ENCODE results near the gene TIGD4.
A peak's percentile ranks its signal among the peaks of the same experiment; 100 is the strongest.
"Not testable (repeated sequence)": the region's sequence is repeated elsewhere in the genome, so short reads cannot be mapped to it uniquely, and the experiment has no call there.

The TIGD4 gene

DNA sequence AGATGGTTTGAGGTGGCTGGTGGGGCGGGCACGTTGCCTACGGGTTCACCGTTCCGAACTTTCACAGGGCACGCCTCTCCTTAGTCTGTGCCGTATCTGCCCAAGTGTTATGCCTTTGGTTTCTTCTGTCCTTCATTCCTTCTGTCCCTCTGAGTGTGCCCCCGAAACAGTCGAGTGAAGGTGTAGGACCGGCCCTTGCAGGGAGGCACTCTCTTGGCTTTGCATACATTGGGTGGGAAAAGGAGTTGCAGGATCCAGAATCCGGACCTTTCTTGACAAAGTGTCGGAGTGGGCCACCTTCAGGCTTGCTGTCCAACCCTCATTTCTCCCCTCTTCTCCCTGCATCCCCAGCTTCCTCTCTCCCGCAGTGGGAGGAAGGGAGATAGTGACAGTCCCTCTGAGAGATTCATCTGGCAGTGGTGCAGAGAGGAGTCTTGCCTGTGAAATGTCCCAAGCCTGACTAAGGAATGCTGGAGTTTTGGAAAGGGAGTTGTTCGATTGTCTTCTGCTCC is 793 bp upstream of the TIGD4 start:
- DNase-seq (ENCODE audit: low read depth in 2 of 2) = no peak

GRCh38 chr4:152778656-152779512 is 646 bp downstream of the TIGD4 start:
- peak; percentile 6 to 11 for DNase-seq (ENCODE audit: low read depth in 2 of 2)

DNA sequence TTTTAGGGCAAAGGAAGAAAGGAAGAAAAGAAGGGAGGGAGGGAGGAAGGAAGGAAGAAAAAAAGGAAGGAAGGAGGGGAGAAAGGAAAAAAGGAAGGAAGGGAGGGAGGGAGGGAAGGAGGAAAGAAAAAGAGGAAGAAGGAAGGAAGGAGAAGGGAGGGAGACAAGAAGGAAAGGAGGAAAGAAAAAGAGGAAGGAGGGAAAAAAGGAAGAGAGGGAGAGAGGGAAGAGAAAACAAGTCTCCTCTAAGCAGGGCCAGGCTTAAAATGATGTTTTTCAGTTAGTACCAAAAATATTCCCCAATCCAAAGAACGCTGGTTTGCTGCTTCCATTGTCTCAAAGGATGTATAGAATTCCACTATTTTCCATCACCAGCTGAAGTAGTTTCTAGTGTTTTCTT is 2.0 kb downstream of the TIGD4 start:
- DNase-seq (ENCODE audit: low read depth in 2 of 2) = no peak

GRCh38 chr4:152776352-152776751 is 3.2 kb downstream of the TIGD4 start:
- DNase-seq (ENCODE audit: low read depth in 2 of 2) = no peak

DNA sequence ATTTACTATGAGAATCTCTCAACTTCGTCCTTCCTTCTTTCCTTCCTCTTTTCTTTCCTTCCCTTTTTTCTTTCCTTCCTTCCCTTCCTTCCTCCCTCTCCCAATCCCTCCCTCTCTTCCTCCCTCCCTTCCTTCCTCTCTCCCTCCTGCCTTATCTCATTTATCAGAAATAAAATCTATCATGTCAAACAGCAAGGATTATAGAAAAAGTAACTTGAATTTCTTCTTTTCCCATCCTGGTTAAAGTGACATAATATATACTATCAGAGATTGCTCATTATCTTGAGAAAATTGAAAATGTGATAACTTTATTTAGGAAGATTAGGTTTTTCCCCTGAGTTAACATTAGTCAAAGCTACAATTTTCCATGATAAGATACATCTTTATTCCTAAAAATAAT is 5.6 kb downstream of the TIGD4 start:
- DNase-seq (ENCODE audit: low read depth in 2 of 2) = no peak

DNA sequence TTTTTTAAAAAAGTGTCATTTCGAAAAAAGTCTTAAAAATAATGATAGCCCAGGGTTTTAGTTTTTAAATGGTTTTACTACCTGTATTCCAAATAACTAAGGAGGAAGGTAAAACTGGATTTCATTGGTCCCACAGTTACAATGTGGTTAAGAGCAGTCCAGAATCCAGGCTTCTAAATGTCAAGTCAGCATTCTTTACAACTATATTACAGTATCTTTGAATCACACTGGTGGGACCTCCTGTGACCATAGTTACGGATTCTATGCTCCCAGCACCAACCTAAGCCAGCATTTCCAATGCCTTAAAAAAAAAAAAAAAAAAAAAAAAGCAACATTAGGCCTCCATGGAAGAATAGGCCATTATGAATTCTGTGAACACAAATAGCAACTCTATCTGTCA is 6.2 kb downstream of the TIGD4 start:
- DNase-seq (ENCODE audit: low read depth in 2 of 2) = no peak

GRCh38 chr4:152771741-152772533 is 7.6 kb downstream of the TIGD4 start:
- no peak for DNase-seq (ENCODE audit: low read depth in 2 of 2)

DNA sequence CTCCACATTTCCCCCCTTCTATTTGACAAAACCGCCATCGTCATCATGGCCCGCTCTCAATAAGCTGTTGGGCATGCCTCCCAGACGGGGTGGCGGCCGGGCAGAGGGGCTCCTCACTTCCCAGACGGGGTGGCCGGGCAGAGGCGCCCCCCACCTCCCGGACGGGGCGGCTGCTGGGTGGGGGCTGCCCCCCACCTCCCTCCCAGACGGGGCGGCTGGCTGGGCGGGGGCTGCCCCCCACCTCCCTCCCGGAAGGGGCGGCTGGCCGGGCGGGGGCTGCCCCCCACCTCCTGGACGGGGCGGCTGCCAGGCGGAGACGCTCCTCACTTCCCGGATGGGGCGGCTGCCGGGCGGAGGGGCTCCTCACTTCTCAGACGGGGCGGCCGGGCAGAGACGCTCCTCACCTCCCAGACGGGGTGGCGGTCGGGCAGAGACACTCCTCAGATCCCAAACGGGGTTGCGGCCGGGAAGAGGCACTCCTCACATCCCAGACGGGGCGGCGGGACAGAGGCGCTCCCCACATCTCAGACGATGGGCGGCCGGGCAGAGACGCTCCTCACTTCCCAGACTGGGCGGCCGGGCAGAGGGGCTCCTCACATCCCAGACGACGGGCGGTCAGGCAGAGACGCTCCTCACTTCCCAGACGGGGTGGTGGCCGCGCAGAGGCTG is 14.3 kb downstream of the TIGD4 start:
- DNase-seq (ENCODE audit: low read depth in 2 of 2) = not testable (repeated sequence)

DNA sequence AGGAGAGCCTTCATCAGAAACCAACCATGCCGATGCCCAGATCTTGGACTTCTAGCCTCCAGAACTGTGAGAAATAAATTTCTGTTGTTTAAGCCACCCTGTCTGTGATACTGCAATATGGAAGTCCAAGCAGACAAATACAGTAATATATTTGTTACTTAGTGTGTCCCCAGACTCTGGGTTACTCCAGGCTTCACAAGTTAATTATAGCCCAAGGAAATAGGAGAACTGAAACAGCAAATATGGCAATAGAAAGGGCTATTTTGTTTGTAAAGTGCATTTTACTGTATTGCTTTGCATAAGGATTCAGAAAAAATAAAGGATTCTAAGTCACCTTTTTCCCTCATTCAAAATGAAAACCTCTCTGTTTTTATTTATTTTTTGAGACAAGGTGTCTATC is 15.7 kb downstream of the TIGD4 start:
- DNase-seq (ENCODE audit: low read depth in 2 of 2) = no peak

- DNase-seq (ENCODE audit: low read depth in 2 of 2) = no peak
Measured at GRCh38 chr4:152748619-152749018, 30.9 kb downstream of the TIGD4 start.

- DNase-seq (ENCODE audit: low read depth in 2 of 2) = no peak
Measured at GRCh38 chr4:152747444-152747843, 32.1 kb downstream of the TIGD4 start.

- no peak for DNase-seq (ENCODE audit: low read depth in 2 of 2)
Measured at GRCh38 chr4:152738827-152739226, 40.7 kb downstream of the TIGD4 start.

DNA sequence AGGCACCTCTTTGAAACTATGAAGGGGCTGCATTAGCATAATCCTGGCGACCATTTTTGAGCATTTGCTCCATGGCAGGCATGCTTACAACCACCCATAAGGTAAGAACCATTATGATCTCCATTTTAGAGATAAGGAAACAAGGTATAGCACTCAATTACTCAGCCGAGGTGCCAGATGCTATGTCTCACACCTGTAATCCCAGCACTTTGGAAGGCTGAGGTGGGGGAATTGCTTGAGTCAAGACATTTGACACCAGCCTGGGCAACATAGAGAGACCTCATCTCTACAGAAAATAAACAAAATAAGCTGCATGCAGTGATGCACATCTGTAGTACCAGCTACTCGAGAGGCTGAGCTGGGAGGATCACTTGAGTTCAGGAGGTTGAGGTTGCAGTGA is 43.6 kb downstream of the TIGD4 start:
- no peak for DNase-seq (ENCODE audit: low read depth in 2 of 2)

DNA sequence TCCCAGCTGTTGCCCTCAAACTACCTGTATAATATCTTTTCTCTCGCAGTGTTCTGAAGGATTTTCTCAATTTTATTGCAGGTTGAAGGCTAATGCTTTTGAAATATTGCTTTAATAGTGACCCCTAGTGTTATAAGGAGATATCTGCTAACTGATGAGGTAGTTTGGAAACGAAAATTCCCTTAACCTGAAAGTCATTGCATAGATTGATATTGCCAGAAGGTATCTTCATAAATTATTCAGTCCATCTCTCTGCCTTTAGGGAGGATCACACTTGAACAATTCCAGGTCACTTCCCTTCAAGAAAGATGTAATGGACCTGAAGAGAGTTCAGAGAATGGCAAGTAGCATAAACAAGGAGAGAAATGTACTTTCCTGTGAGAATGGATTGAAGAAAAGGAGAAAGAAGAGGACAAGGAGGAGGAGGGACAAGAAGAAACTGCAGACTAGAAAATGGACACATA is 44.1 kb downstream of the TIGD4 start:
- DNase-seq (ENCODE audit: low read depth in 2 of 2) = no peak

DNA sequence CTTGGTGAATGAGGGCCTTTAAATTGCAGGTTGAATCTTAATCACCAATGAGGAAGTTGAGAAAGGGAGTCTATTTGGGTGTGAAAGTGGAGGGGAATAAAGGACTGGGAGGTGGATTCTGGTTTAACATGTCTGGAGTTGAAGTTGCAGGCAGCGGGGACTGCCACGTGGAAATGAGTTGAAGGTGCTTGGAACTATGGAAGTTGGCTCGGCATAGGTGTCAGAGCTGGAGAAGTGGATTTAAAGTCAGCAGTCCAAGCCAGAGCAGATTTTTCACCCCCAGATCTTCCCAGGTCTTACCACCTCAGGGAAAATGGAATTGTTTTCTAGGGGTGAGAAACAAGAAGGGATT is 44.9 kb downstream of the TIGD4 start:
- DNase-seq (ENCODE audit: low read depth in 2 of 2) = no peak

DNA sequence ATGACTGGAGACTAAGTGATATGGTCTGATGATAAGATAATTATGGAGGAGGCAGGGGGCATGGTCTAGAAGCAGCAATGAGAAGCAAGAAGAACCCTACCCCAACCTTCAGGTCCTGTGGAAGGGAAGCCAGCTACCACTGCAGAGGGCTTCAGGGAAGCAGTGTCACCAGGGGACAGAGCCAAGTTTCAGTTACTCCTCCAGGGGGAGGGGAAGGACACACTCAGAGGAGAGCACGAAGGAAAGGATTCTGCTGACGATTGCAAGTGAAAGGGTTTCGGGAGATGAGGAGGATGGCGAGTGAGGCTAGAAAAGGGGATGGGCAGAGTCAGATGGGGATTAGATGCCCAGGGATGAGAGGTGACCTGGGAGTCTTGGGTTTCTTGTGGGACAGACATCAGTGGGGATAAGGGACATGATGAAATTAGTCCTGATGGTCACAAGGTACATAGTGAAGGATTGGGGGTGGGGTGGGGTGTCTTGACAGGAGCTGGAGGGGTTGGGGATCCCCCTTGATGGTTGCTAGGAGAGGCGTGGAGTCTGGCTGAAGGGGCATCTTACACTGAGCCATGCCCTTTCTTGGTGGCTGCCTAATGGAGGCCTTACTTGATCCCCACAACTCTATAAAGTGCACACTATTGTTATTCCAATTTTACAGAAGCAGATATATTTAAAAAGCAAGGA is 45.4 kb downstream of the TIGD4 start:
- no peak for DNase-seq (ENCODE audit: low read depth in 2 of 2)

- no peak for DNase-seq (ENCODE audit: low read depth in 2 of 2)
Measured at GRCh38 chr4:152731997-152732396, 47.5 kb downstream of the TIGD4 start.

DNA sequence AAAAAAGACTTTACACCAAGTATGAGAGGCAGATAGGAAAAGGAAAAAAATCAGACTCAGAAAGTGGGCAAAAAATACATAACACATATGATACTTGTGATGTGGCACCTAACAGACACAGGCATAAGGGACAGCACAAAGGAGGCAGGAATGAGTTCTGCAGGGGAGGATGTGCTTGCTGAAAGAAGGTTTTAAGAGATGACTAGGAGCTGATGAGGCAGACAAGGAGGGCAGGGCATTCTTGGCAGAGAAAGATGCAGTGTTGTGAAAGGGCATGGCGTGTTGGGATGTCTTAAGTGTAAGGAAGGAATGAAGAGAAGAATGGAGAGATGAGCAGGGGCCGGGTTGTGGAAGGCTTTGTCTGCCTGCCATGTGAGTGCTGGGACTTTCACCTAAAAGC is 50.1 kb downstream of the TIGD4 start:
- no peak for DNase-seq (ENCODE audit: low read depth in 2 of 2)

DNA sequence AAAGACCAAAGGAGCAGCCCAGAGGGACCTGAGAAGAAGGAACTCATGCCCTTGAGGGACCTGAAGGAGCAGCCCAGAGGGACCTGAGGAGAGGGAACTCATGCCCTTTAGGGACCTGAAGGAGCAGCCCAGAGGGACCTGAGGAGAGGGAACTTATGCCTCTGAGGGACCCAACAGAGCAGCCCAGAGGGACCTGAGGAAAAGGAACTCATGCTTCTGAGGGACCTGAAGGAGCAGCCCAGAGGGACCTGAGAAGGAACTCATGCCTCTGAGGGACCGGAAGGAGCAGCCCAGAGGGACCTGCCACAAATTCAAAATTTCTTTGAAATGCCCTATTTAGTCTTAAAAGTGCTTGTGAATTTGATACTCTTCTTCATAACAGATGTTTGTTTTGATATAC is 51.2 kb downstream of the TIGD4 start:
- DNase-seq (ENCODE audit: low read depth in 2 of 2) = no peak

- DNase-seq (ENCODE audit: low read depth in 2 of 2) = no peak
Measured at GRCh38 chr4:152727784-152728183, 51.7 kb downstream of the TIGD4 start.

DNA sequence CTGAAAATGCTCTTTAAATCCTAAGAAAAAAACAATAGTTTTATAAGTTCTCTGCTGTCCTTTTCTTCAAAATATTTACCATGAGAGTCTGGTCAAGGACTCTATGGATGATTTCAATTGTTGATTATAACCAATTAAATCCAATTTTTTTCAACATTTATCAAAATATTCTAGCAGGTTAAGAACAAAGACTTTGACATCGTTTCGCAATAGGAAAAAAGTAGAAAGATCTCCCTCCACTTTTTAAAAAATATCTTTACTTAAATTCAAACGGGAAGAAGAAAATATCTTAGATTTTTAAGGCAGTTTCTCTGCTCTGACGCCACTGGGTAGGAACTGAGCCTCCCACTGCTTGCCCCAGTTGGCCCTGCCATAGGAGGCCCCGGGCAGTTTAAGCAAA is 55.0 kb downstream of the TIGD4 start:
- DNase-seq (ENCODE audit: low read depth in 2 of 2) = no peak

GRCh38 chr4:152723236-152723635 is 56.3 kb downstream of the TIGD4 start:
- DNase-seq (ENCODE audit: low read depth in 2 of 2) = no peak
